Ramos (cell line): Measurements from ENCODE around the gene PRKAA2.

ENCODE experiments used
- in situ Hi-C: fragments of 300-500 bp; cut with MboI; formaldehyde crosslinking; loops from one replicate; pipeline ENCODE4 v1.14.3; 2022; ENCODE audit warnings: low sequenced_read_pairs; ENCODE audit not compliant: unreplicated experiment

Gene PRKAA2

GRCh38 chr1:56648546-56648945 is 3.4 kb downstream of the PRKAA2 start:
- in situ Hi-C loops: no loop called here

GRCh38 chr1:56654126-56654923 is 9.2 kb downstream of the PRKAA2 start:
- in situ Hi-C loops: no loop called here

GRCh38 chr1:56655991-56656613 is 11.0 kb downstream of the PRKAA2 start:
- in situ Hi-C loops: no loop called here

DNA sequence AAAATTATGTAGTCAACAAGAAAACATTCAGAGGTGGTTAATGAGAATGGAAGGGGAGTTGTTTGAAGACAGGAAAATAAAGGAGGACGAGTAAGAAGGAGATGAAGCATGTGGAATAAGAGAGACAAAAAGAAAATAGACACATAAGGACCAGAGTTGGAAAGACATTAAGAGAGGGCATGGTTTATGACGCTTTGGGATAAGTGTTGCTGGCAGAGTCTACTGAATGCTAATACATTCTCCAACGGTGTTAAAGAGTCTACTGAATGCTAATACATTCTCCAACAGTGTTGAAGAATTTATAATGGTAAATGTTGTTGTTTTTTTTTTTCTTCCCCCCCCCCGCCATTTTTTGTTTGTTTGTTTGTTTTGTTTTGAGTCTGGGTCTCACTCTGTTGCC is 13.1 kb downstream of the PRKAA2 start:
- in situ Hi-C loops: no loop called here

GRCh38 chr1:56660293-56660692 is 15.2 kb downstream of the PRKAA2 start:
- in situ Hi-C loops: no loop called here

GRCh38 chr1:56663846-56664245 is 18.7 kb downstream of the PRKAA2 start:
- in situ Hi-C loops: no loop called here

DNA sequence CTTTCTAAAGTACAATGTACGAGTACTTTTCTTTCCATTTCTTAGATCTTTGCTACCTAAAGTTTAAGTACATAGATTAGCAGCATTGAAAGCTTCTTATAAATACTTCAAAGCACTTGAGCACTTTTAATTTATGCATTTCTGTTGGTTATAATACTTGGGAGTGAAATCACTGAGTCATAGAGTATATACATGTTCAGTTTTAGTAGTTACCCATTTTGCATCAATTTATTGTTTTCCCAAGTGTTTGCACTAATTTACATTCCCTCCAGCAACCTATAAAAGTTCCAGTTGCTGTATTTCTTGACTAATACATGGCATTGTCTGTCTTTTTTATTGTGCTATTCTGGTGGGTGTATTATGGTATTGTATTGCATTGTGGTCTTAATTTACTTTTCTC is 20.3 kb downstream of the PRKAA2 start:
- in situ Hi-C loops: no loop called here

- in situ Hi-C loops: no loop called here
These were observed 21.0 kb downstream of the PRKAA2 start for GRCh38 chr1:56666112-56666608.

GRCh38 chr1:56670350-56670749 is 25.2 kb downstream of the PRKAA2 start:
- in situ Hi-C loops: no loop called here

GRCh38 chr1:56671085-56671484 is 26.0 kb downstream of the PRKAA2 start:
- in situ Hi-C loops: no loop called here

GRCh38 chr1:56671542-56671941 is 26.4 kb downstream of the PRKAA2 start:
- in situ Hi-C loops: no loop called here

DNA sequence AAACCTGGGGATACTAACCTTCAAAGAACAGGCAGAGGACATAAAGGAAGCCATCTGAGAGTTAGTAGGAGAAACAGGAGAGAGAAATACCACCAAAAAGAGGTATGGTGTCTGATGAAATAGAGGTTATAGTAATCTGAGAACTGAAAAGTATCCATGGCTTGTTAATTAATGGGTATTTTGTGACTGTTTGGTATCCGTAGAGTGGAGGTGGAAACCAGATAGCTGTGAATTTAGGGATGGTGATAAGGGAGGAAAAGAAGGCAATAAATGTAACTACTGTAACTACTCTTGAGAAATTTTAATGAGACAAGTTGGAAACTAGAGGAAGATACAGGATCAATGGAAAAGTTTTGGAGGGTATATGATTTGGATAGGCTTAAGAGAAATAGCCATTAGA is 27.5 kb downstream of the PRKAA2 start:
- in situ Hi-C loops: no loop called here

- in situ Hi-C loops: no loop called here
These were observed 30.6 kb downstream of the PRKAA2 start for GRCh38 chr1:56675763-56676162.

GRCh38 chr1:56676571-56677035 is 31.5 kb downstream of the PRKAA2 start:
- in situ Hi-C loops: no loop called here

- in situ Hi-C loops: no loop called here
These were observed 38.5 kb downstream of the PRKAA2 start for GRCh38 chr1:56683569-56683968.

DNA sequence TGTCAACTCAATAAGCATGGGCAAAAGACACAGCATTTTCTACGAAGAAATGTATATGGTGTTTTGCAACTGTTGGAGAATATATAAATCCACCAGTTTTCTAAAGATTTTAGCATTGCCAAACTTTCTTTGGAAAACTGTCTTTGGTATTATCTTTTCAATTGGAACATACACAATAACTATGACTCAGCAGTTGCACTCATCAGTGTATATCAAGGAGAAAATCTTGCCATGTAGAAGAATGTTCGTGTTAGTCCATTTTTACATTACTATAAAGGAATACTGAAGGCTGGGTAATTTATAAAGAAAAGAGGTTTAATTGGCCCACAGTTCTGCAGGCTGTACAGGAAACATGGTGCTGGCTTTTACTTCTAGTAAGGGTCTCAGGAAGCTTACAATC is 41.1 kb downstream of the PRKAA2 start:
- in situ Hi-C loops: no loop called here

DNA sequence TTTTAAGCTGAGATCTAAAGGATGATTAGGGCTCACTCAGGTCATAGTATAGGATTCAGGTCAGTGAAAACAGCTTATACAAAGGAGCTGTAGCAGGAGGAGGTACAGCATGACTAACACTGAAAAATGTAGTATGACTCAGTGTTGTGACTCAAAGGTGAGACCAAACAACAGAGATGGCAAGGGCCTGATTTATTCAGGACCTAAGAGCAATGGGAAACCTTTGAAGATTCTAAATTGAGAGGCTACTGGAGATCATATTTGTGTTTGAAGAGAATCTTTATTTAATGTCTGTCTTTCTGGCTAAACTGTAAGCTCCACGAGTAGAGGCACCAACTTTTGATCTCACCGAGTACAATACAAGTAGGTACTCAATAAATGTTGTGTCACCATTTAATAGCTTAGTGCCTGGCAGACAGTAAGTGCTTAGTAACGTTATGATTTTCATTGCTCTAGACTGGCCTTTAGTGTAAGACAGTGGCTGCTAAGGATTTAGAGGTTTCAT is 43.5 kb downstream of the PRKAA2 start:
- in situ Hi-C loops: no loop called here

GRCh38 chr1:56696663-56697062 is 51.5 kb downstream of the PRKAA2 start:
- in situ Hi-C loops: no loop called here

GRCh38 chr1:56703747-56704146 is 58.6 kb downstream of the PRKAA2 start:
- in situ Hi-C loops: no loop called here

- in situ Hi-C loops: no loop called here
These were observed 62.3 kb downstream of the PRKAA2 start for GRCh38 chr1:56707379-56707778.

DNA sequence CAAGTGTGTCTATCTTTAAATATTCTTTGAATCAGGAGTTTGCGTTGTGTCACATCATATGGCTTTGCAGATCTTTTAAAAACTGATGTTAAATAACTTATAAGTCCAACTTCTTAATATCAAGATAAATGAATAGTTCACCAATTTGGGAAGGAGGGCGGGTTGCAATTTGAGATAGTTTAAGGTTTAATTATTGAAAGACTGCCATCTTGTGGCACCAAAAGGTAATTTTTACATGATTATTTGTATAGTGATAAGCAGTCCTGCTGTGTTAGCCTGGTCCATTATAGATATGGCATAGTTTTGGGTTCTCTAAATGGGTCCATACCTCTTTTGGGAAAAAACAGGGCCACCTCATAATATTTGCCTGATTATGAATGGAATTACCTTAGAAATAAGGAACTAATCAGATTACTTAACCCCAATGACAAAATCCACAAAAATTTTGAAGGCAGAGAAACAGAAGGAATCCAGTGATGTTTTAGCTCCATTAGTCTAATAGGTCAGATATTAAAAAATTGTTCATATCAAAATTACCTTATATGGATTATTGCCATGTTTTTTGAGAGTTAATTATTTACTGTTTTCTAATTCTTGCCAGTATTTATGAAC is 64.3 kb downstream of the PRKAA2 start:
- in situ Hi-C loops: no loop called here
